ENCODE measurements around the gene ARMC6. TPM values are rescaled to one million over a fixed set of nuclear protein-coding genes. Genes with fewer than 3 reads are reported as not detected.

Gene ARMC6
- total RNA-seq, 6 experiments from 2014 or later, result 19.3 to 64.8 (median 41.4) TPM

GRCh38 chr19:19074196-19074882 lies 40.9 kb downstream of the ARMC6 start:
- TF ChIP-seq CTCF (IDR thresholded peaks at IDR 0.05) (no peak), POLR2A (IDR thresholded peaks at IDR 0.05) (no peak)

GRCh38 chr19:19075126-19075525 lies 41.7 kb downstream of the ARMC6 start:
- Histone ChIP-seq H3K36me3 (peaks cover 0 to 3% (median 0%) of the 10 kb centered on the region in 4 donors), H3K4me1 (peaks cover 0 to 32% (median 8%) of the 10 kb centered on the region in 4 donors), H3K4me3 (no peak overlapping the region), H3K9me3 (no peaks in the 10 kb centered on the region), H3K27ac (no peak overlapping the region), H3K27me3 (no peaks in the 10 kb centered on the region)
- no peak for TF ChIP-seq CTCF (IDR thresholded peaks at IDR 0.05)
- no peak for TF ChIP-seq POLR2A (IDR thresholded peaks at IDR 0.05)
- intact Hi-C loops (cut with DNase I), result no loop called here
- 83% methylated on average over 6 of the region's 8 CpGs for WGBS (ENCODE audit: insufficient coverage, low coverage, low lambda C conversion rate, missing lambda C conversion rate)
- no peak for DNase-seq
- no peak for ATAC-seq

More at GRCh38 chr19:19074196-19074882, 40.9 kb downstream of the ARMC6 start:
- ATAC-seq (peak in 2 of 4 donors; percentile 16 to 29), DNase-seq (no peak)
- H3K27ac ChIP-seq, result peak overlapping the region in 1 of 3 donors; percentile 55
- no peaks in the 10 kb centered on the region for H3K9me3 ChIP-seq
- 42% methylated on average over 12 of the region's 13 CpGs for WGBS (ENCODE audit: insufficient coverage, low coverage, low lambda C conversion rate, missing lambda C conversion rate)
- intact Hi-C loops (cut with DNase I), result no loop called here
- H3K4me1 ChIP-seq, result peaks cover 0 to 29% (median 8%) of the 10 kb centered on the region in 4 donors
- peaks cover 0 to 3% (median 0%) of the 10 kb centered on the region in 4 donors for H3K36me3 ChIP-seq
- H3K27me3 ChIP-seq, result no peaks in the 10 kb centered on the region
- no peak overlapping the region for H3K4me3 ChIP-seq

- DNase-seq (no peak), ATAC-seq (no peak)
- H3K36me3 ChIP-seq, result peaks cover 0 to 3% (median 0%) of the 10 kb centered on the region in 4 donors
- no peaks in the 10 kb centered on the region for H3K9me3 ChIP-seq
- H3K4me1 ChIP-seq, result peaks cover 0 to 41% (median 12%) of the 10 kb centered on the region in 4 donors
- no peak overlapping the region for H3K4me3 ChIP-seq
- intact Hi-C loops (cut with DNase I), result no loop called here
- TF ChIP-seq POLR2A (IDR thresholded peaks at IDR 0.05) (no peak), CTCF (IDR thresholded peaks at IDR 0.05) (no peak)
- peak overlapping the region in 2 of 3 donors; percentile 28 to 57 for H3K27ac ChIP-seq
- WGBS (ENCODE audit: insufficient coverage, low coverage, low lambda C conversion rate, missing lambda C conversion rate), result no CpG with 5 or more reads among the region's 1 CpG
- H3K27me3 ChIP-seq, result no peaks in the 10 kb centered on the region
These were observed 43.1 kb downstream of the ARMC6 start for GRCh38 chr19:19076476-19076875.

GRCh38 chr19:19077103-19077502 lies 43.7 kb downstream of the ARMC6 start:
- TF ChIP-seq POLR2A (IDR thresholded peaks at IDR 0.05) (no peak), CTCF (IDR thresholded peaks at IDR 0.05) (no peak)
- DNase-seq, result no peak
- intact Hi-C loops (cut with DNase I), result no loop called here
- H3K9me3 ChIP-seq, result no peaks in the 10 kb centered on the region
- H3K4me3 ChIP-seq, result no peak overlapping the region
- peaks cover 0 to 47% (median 13%) of the 10 kb centered on the region in 4 donors for H3K4me1 ChIP-seq
- peak overlapping the region in 2 of 3 donors; percentile 28 to 57 for H3K27ac ChIP-seq
- ATAC-seq, result peak; percentile 7 to 70 (median 44)
- H3K36me3 ChIP-seq, result peaks cover 0 to 3% (median 0%) of the 10 kb centered on the region in 4 donors
- 38% methylated on average over 5 of the region's 7 CpGs for WGBS (ENCODE audit: insufficient coverage, low coverage, low lambda C conversion rate, missing lambda C conversion rate)
- no peaks in the 10 kb centered on the region for H3K27me3 ChIP-seq
